ENCODE results near the gene COL11A2.
"Not testable (repeated sequence)": the region's sequence is repeated elsewhere in the genome, so short reads cannot be mapped to it uniquely, and the experiment has no call there.

COL11A2 gene

DNA sequence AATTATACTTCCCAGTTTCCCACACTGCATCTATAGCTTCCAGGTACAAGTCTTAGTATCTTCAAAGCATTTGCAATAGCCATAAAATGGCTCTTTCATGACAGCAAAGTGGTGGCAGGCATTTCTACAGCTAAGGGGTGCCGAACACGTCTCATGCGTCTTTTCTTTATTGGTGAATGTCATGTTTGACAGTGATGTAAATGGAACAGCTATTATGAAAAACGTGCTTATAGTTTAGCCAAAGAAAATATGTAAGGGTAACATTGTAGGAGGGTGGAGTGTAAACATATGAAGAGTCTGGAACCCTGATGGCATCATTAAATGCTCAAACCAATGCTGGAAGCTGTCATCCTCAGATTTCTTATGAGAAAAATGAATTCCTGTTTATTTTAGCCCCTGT is 37.9 kb downstream of the COL11A2 start:
- no peak for DNase-seq (ENCODE audit: low spot score)

DNA sequence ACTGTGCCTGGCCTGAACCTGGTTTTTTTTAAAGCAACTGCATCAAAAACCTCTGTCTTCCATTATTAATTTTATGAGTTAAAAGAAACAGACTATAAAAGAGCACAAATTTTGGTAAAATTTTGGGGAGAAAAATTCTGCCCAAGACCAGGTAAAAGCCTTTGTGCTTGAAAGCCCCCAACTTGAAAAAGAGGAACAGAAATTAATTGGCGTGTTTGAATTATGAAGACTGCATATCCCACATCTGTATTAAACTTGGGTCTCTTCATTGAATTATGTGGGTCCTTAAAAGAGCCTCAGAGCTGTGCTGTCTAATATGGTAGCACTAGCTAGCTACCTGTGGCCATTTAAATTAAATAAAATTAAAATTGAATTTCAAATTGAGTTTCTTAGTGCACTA is 41.2 kb downstream of the COL11A2 start:
- DNase-seq (ENCODE audit: low spot score) = no peak

DNA sequence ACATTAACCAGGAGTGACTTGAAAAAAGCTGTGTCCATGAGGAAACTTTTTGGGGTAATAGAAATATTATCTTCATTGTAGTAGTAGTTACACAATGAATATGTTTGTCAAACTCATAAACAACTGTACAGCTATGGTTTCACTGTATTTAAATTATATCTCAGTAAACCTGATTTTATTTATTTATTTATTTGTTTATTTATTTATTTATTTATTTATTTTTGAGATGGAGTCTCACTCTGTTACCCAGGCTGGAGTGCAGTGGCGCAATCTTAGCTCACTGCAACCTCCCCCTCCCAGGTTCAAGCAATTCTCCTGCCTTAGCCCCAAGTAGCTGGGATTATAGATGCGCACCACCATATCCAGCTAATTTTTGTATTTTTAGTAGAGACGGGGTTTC is 41.7 kb downstream of the COL11A2 start:
- DNase-seq (ENCODE audit: low spot score) = not testable (repeated sequence)

DNA sequence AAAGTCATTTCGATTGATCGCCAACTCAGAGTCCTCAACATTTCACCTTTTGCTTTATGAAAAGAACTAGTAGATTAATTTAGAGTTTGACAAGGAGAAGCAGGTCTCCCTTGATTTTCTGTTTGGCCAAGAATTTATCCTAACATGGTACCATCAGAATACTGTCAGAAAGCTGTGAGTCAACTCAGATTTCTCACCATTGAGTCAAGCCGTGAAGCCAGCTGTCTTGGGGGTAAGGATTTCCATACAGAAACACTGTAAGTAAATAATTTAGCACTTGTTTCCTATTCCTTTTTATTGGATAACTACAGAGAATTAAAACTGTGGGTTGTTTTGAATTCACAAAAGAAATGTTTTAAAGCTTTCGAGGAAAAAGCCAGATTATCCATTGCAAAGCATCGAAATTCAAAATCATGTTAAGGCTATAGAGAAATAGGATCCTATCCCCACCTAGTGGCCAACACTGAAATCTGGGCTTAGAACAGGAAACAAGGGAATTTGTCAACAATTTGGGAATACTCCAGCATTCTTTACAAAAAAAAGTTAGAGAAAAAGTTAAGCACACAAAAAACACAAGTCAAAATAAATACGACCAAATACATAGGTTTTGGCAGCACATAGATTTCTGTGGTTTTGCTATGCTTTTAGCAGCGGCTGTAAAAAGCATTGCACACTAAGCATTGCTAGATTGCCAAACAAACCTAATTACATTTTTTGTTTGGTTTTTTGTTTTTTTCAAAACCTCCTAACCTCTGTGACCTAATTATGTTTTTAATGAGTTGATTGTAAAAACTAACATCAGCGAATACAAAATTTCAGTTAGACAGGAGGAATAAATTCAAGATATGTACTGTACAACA is 44.2 kb downstream of the COL11A2 start:
- DNase-seq (ENCODE audit: low spot score) = peak; percentile 46

DNA sequence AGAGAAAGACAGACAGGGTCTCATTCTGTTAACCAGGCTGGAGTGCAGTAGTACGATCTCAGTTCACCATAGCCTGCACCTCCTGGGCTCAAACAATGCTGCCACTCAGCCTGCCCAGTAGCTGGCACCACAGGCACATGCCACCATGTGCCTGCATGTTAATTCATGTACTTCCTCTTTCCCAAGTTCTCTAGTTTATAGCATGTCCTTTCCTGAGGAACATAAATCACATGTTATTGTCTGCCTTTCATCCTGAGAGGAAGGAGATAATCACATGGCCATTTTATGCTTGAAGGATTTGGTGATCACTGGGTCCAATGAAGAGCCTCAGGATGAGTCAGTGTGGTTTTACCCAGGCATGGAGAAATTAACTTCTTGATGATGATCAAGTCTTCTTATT is 47.9 kb downstream of the COL11A2 start:
- no peak for DNase-seq (ENCODE audit: low spot score)

DNA sequence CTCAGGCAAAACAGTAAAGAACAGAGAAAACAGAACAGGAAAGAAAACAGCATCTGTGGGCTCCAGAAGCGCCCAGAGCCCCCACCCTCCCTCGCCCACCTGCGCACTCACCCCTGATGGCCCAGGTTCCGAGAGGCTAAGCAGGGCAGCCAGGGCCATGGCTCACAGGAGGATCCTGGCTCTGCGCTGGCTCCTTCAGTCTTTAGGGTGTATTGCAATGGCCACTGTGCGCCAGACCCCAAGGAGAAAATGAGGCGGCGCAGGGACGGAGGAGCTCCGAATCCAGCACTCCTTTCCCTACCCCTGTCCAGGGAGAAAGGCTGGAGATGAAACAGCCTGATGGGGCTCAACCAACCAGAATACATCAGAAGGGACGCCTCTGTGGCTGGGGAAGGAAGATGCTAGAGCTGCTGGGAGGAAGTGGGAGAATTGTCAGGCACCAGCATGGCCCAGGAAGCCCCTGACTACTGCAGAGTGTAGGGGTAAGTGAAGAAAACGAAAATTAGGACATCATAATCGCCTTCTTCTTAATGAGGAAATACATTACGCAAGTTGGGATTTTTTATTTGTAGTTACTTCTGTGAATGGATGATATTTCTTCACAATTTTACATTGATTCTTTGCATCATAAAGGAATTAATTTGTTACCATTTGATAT is 49.0 kb downstream of the COL11A2 start:
- DNase-seq (ENCODE audit: low spot score) = no peak

DNA sequence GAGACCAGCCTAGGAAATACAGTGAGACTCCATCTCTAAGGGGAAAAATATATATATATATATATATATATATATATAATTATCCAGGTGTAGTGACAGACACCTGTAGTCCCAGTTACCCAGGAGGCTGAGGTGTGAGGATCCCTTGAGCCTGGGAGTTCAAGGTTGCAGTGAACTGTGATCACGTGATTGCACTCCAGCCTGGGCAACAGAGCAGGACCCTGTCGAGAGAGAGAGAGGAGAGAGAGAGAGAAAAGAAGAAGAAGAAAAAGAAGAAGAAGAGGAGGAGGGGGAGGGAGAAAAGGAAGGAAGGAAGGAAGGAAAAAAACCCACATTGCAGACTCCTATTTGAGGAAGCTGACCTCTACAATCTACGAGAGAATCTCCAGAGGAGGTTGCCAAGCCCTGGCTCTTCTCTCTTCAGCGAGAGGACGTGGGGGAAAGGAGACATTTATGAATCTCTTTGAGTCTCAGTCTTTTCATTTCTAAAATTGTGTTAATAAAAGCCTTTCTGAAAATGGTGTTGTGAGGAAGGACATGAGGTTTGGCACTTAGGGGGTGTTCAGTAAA is 49.7 kb downstream of the COL11A2 start:
- no peak for DNase-seq (ENCODE audit: low spot score)

DNA sequence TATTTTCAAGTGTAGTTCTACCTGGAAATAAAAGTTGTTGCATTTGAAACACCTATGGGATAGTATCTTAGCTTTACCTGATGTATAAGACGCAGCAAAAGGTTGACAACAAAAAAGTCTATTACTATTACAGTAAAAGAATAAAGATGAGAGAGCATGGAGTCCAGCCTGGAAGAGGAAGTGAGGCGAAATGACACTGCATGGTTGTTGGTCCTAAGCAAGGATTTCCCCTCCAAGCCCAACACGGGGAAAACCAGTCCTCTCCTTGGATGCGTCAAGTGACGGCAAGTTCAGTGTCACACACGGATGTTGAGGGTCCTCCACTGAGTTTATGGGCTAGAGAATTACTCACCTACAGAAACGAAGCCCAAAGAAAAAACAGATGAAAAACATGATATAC is 51.7 kb downstream of the COL11A2 start:
- no peak for DNase-seq (ENCODE audit: low spot score)

DNA sequence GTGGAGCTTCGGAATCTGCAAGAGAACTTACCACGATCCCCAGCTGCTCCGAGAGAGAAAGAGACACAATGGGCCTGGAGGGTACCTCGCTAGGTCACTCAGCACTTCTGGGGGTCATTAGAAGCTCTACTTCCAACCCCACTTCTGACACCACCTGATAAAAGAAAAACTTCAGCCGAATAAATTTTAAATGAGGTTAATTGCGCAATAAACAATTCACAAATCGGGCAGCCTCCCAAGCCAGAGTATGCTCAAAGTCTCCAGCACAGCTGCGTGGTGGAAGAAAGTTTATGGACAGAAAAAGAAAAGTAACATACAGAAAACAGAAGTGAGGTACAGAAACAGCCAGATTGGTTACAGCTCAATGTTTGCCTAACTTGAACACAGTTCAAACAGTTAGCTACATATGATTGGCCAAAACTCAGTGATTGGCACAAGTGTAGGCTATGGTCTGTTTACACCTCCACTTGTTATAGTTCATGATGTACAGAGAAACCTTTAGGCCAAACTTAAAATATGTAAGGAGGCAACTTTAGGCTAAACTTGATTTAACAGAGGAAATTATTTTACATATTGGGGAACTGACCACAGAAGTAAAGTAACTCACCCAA is 52.6 kb downstream of the COL11A2 start:
- DNase-seq (ENCODE audit: low spot score) = no peak

DNA sequence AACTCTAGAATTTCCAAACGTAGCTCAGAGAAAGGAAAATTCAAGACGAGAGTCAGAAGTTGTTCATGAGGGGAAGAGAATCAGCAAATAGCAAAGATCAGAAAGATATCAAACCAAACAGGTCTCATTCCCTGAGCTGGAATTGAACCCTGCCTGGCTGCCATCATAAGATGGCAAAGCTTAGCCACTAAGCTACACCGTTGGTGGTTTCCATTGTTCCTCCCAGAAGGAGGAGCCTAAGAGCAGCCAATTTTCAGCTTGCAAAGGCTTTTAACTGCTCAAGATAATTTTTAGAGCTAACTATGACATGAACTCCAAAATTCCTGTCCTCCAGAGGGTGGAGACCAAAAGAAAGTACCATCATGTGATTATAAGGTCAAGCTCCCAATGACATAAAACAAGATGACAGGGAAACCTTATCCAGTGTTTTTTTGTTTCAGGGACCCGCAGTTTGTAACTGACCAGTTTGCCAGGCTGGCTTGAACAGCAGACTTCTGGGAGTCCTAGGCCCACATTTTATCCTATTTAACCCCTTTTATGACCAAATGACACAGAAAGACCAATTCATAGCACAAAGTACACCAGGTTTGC is 55.9 kb downstream of the COL11A2 start:
- DNase-seq (ENCODE audit: low spot score) = no peak

DNA sequence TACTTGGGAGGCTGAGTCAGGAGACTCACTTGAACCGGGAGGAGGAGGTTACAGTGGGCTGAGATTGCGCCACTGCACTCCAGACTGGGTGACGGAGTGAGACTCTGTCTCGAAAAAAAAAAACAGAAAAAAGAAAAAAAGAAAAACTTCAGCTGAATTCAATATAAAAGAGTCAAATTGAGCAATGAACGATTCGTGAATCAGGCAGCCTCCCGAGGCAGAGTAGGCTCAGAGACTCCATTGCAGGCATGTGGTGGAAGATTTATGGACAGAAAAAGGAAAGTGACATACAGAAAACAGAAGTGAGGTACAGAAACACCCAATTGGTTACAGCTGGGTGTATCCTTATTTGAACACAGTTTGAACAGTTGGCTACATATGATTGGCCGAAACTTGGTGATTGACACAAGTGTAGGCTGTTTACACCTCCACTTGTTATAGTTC is 60.2 kb downstream of the COL11A2 start:
- DNase-seq (ENCODE audit: low spot score) = no peak

DNA sequence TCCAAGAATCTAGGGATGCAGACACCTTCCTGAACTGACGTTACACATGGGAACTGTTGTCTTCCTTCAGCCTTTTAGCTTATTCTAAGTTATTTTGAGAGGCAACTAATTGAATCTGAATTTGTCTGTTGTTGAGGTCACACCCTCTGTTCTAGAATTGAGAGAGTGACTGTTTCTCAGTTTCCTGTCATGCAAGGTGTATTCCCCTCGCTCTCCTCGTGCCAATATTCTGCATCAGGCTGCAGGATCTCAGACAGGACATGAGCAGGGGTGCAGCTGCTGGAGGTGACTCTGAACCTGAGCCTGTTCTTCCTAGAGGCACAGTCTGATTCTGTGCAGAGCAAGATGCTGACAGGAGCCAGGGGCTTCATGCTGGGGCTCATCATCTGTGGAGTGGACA is 63.9 kb downstream of the COL11A2 start:
- no peak for DNase-seq (ENCODE audit: low spot score)

DNA sequence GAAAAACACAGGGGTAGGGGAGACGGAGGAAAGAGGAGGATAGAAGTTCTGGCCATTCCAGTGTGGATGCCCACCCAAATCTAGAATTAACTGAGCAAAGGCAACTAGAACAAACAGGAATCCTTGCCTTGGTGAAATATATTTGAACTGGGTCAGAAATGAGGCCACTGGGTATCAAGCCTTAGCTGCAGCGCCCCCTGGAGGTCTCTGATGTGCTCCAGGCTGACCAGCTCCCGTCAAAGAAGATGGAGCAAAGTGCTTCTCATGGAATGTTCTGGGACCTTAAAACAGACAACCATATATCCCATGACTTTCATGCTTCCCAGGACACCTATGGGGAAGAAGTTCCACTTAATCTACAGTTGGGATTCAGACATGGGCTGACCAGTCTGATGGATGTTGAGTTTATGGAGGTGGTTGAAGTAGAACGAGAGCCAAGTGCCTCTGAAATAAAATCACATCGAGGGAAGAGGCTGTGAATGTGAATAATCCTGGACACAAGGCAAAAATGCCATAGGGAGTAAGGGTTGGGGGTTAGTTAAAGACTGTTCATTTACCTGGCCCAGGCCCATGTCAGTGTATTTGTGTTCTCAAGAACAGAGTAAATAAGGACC is 66.1 kb downstream of the COL11A2 start:
- DNase-seq (ENCODE audit: low spot score) = peak; percentile 68

DNA sequence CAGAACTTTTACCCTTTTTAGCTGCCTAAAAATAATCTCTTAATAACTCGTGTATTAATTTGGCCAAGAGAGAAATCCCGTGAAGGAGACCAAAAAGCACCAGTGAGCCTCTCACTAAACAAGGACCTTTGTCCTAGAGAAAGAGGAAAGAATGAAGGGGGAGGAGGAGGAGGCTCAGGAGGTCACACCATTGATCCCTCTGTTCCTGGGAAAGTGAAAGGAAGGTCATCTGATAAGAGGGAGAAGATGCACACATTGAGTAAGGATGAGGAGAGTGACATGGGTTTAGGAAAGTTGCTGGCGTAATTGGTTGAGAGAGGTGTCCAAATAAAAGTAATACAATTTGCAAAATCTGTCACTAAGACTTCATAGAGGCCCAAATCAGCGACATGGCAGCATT is 67.3 kb downstream of the COL11A2 start:
- DNase-seq (ENCODE audit: low spot score) = no peak

DNA sequence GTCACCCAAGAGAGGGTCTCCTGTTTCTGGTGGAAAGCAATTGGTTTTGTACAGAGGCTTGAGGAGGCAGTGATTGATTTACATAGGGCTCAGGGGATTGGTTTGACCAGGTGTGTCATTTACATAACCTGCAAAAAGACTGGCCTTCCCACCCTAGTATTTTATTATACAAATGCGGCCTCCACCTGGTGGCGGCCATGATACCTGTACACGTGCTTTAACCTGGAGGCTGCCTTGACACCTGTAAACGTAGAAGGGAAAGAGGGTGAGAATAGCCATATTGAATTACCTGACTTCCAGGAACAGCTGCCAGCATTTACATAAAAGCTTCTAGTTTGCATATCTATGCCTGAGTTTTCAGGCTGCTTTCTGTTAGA is 67.8 kb downstream of the COL11A2 start:
- DNase-seq (ENCODE audit: low spot score) = no peak

DNA sequence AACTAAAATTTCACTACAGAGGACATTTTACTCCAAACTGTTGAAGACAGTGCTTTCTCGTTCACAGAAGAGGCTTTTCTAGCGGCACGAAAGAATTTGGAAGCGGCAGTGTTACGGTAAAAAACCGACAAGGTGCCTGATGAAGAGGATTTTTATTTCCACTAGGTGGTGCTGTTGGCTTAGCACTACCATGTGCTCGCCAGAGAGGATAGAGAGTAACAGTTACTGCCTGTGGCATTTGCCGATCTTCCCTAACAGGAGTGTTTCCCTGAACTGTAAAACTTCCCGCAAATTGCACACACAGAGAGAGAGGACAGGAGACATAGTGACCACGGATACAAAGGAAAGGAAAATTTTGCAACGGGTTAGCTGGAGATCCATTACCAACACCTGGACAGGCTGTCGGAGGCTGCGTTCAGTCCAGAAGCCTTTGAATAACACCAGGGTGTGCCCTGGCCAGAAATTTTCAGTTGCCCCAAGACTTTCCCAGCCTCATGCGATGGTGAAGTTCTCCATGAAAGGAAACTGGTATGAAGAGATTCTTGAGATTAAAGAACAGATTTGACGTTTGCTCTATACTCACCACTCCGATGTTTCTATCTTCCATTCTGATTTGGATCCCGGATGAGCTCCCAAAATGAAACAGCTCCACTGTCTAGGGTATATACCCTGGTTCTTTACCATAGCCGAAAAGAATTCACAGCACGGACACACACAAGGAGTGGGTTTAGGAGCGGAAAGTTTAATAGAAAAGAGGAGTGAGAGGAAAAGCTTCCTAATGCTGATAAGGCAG is 68.3 kb downstream of the COL11A2 start:
- peak; percentile 70 for DNase-seq (ENCODE audit: low spot score)

DNA sequence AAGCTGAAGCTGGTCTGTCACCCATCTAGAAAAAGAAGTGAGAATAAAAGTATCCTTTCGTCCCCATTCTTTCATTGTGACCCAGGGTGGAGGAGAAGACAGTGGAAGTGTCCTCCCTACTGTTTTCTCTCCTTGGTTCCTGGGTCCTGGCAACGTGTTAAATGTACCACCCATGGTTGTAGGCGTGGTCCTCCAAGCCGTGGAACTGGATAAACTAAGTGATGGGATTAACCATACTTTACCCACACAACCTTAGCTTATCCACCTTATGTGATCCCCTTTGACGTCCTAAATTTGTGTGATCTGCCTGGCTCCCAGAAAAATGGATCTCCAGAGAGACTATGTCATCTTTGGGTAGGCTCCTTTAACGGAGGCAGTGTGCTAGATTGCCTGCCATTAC is 69.1 kb downstream of the COL11A2 start:
- DNase-seq (ENCODE audit: low spot score) = no peak

DNA sequence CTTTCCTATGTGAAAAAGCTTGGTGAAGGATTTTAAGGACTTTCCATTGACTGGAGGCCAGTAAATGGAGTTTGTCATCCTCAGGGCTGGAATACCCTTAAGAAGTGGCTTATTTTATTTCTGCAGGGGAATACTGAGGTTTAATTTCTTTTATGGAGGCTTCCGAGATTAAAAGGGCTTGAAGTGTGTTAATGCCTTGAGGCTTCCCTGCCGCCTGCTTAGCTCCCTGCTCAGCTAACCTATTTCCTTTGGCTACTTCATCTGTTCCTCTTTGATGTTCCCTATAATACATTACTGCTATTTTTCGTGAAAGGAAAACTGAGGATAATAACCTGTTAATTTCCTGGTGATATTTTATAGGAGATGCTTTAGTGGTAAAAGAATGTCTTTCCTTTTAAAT is 72.3 kb downstream of the COL11A2 start:
- no peak for DNase-seq (ENCODE audit: low spot score)

DNA sequence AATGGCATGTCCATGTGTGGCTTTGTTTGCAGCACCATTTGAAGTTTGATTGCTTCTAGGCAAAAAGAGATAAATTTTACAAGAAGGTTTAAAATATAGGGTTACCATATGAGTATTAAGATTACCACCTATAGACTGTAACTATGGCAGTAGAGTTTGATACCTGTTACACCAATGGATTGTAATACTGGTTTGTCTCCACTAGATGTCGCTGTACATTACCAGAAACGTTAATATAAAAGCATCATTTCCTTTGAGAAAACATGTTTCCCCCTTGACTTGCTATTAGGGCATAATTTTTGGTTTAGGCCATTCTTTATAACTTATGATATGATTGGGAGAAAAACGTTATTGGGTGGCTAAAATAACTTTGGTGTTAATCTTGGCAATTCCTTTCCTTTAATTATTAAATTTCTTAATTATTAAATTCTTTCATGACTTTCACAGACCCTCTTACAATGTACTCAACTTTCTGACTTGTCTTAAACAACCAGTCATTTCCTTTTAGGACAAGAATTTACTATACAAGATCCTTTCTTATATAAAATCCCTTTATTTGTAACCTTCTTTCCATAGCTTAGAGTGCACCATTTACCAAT is 73.6 kb downstream of the COL11A2 start:
- DNase-seq (ENCODE audit: low spot score) = no peak

DNA sequence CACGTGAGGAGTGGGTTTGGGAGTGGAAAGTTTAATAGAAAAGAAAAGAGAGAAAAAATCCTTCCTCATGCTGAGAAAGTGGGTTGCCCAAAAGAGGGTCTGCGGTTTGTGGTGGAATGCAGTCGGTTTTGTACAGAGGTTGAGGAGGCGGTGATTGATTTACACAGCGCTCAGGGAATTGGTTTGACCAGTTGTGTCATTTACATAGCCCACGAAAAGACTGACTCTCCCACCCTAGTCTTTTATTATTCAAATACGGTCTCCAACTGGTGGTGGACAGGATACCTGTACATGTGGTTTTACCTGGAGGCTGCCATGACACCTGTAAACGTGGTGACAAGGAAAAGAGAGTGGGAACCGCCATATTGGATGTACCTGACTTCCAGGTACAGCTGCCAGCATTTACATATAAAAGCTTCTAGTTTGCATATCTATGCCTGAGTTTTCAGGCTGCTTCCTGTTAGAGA is 74.4 kb downstream of the COL11A2 start:
- no peak for DNase-seq (ENCODE audit: low spot score)
